Measurements from ENCODE around the gene EPRS1.

Gene EPRS1

DNA sequence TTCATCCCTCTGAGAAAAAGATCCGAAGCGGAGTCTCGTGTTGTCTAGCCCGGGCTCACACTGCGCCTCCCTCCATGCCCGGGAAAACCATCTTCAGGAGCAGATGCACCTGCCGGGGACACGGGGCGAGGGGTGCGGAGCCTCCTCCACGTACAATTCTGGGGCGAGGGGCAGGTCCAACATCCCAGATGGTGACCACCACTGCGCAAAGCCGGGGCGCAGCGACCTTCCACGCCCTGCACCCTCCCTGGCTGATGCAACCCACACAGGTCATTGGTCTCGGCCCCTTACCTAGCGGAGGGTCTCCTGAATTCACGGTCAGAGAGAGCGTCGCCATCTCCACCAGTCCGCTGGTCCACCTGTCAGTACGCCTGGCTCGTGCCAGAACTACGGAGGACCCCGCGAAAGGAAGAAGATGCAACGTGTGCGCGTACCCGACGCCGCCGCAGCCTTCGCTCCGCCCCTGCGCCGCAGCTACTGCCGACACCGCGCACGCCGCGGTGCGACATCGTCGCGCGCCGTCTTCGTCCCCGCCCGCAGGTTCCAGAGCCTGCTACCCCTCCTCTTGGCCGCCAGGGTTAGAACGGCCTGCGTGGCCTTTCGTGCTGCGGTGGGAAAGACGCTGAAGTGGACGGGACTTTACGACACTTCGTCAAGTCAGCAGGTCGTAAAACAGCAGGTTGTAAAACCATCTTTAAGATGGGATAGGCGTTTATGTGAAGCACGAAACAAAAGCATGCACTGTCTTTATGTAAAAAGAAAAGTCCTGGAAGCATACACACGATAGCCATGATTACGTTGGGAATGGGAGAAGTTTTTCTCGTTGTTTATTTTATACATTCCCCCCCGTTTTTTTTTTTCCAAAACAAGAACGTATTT is at the start of gene EPRS1:
EPRS1 (minus strand) TSS at position 454 of the 879 bp plus-strand sequence; CDS start at position 337, 117 bp downstream.
- peak within 1 kb of the TSS; percentile 93 for H2AFZ ChIP-seq
- peaks cover 3% of the 10 kb centered on the region for H3K79me2 ChIP-seq

DNA sequence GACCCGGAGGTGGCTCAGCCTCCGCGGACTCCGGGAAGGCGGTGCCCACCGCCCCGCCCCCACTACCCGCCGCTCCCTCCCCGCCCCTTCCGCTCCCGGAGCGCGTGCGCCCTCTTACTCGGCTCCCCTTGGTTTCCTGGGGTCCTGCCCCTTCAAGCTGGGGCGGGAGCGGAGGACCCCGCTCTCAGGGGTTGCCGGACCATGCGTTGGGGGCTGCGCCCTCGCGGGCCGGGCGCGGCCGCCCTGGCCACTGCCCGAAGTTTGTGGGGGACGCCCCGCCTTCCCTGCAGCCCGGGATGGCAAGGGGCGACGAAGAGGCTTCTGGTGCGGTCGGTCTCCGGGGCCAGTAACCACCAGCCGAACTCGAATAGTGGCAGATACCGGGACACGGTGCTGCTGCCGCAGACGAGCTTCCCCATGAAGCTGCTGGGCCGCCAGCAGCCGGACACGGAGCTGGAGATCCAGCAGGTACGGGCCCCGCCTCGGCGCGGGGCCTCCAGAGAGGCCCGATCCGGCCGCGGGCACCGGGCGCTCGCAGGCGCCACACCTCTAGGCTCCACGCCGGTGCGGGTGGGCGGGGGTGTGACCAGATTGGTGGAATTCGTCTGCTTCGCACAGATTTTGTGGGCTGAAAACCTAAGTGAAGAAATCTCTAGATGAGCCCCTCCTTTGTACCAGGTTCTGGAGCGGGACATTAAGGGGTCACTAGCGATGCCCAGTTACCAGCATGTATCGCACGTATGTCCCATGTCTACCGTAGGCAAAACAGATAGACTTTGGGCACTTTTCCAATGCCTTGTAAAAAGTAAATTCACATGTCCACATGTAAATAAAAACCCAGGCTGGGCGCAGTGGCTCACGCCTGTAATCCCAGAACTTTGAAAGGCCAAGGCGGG is 48.0 kb upstream of the EPRS1 start, which contains the start of gene IARS2:
IARS2 (plus strand) TSS at position 117 of the 896 bp plus-strand sequence; CDS start at position 202, 85 bp downstream.
- TF ChIP-seq, protein P1, sequence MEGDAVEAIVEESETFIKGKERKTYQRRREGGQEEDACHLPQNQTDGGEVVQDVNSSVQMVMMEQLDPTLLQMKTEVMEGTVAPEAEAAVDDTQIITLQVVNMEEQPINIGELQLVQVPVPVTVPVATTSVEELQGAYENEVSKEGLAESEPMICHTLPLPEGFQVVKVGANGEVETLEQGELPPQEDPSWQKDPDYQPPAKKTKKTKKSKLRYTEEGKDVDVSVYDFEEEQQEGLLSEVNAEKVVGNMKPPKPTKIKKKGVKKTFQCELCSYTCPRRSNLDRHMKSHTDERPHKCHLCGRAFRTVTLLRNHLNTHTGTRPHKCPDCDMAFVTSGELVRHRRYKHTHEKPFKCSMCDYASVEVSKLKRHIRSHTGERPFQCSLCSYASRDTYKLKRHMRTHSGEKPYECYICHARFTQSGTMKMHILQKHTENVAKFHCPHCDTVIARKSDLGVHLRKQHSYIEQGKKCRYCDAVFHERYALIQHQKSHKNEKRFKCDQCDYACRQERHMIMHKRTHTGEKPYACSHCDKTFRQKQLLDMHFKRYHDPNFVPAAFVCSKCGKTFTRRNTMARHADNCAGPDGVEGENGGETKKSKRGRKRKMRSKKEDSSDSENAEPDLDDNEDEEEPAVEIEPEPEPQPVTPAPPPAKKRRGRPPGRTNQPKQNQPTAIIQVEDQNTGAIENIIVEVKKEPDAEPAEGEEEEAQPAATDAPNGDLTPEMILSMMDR (IDR thresholded peaks at IDR 0.05): no peak
- Histone ChIP-seq H3K4me2 (ENCODE audit: low read length) (peak within 1 kb of the TSS; percentile 96), H3K9ac (peak within 1 kb of the TSS; percentile 46), H3K36me3 (ENCODE audit: control insufficient read depth, insufficient read depth, low read length) (no peaks in the 10 kb centered on the region), H3K4me1 (no peaks in the 10 kb centered on the region), H3K9me3 (ENCODE audit: control insufficient read depth, low read length) (no peaks in the 10 kb centered on the region), H3K79me2 (no peaks in the 10 kb centered on the region), H2AFZ (peak within 1 kb of the TSS; percentile 94), H3K4me3 (ENCODE audit: low read depth, low read length) (peak within 1 kb of the TSS; percentile 82), H3K27ac (peak within 1 kb of the TSS; percentile 75), H3K27me3 (ENCODE audit: control insufficient read depth, insufficient read depth, low read length) (no peaks in the 10 kb centered on the region)

More for the DNA sequence above, at the start of gene EPRS1:
- Histone ChIP-seq H3K4me3 (ENCODE audit: low read depth, low read length) (peak within 1 kb of the TSS; percentile 97), H3K9ac (peak within 1 kb of the TSS; percentile 3), H3K36me3 (ENCODE audit: control insufficient read depth, insufficient read depth, low read length) (no peaks in the 10 kb centered on the region), H3K4me2 (ENCODE audit: low read length) (peak within 1 kb of the TSS; percentile 88), H3K4me1 (peaks cover 2% of the 10 kb centered on the region), H3K27ac (peak within 1 kb of the TSS; percentile 76), H3K27me3 (ENCODE audit: control insufficient read depth, insufficient read depth, low read length) (no peaks in the 10 kb centered on the region), H3K9me3 (ENCODE audit: control insufficient read depth, low read length) (no peaks in the 10 kb centered on the region)
- TF ChIP-seq, protein P1 (IDR thresholded peaks at IDR 0.05): peak; percentile 57

DNA sequence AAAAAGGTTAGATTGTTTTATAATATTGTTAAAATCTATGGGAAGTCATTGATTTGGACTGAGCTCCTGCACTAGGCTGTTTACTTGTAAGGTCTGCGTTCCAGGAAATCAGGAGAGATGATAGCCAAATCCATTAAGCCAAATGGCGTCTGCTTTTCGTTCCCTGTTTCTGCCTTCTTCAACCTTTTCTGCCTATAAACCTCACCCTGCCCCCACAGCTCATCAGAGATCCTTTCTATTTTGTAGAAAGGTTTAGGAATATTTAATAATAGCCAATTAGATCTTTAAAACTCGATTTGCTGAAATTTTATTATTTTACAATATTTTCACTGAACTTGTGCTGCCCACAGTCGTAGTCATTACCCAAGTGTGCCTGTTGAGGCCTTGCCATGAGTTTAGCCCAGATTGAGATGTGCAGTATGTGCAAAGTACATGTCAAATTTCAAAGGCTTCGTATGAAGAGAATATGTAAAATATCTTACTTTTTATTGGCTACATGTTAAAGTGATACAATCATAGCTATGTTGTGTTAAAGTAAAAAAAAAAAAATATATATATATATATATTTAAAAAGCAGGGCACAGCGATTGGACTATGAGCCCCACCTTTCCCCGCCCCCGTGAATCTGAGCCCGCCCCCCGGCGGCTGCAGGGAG is 47.2 kb upstream of the EPRS1 start:
- Histone ChIP-seq H3K36me3 (ENCODE audit: control insufficient read depth, insufficient read depth, low read length) (no peaks in the 10 kb centered on the region), H3K4me1 (no peaks in the 10 kb centered on the region), H3K79me2 (no peaks in the 10 kb centered on the region), H2AFZ (peak overlapping the region; percentile 50), H3K27ac (no peak overlapping the region), H3K27me3 (ENCODE audit: control insufficient read depth, insufficient read depth, low read length) (no peaks in the 10 kb centered on the region), H3K4me2 (ENCODE audit: low read length) (peak overlapping the region; percentile 37), H3K9me3 (ENCODE audit: control insufficient read depth, low read length) (no peaks in the 10 kb centered on the region), H3K9ac (no peak overlapping the region), H3K4me3 (ENCODE audit: low read depth, low read length) (no peak overlapping the region)
- TF ChIP-seq, protein P1 (IDR thresholded peaks at IDR 0.05): no peak

DNA sequence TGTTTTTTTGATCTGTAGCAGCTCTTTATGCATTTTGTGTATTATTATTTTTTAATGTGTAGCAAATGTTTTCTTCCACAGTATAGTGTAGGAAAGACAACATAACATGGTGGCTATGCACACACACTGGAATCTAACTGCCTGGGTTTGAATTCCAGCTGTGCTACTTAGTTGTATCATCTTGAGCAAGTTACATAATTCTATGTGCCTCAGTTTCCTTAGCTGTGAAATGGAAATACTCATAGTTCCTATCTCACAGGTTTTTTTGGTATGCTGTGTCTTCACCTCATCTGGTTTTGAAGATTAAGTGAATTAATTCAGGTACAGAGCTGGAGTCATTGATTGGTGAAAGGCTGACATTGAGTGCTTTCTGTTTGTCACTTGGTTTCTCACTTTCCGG is 46.4 kb upstream of the EPRS1 start:
- Histone ChIP-seq H3K36me3 (ENCODE audit: control insufficient read depth, insufficient read depth, low read length) (no peaks in the 10 kb centered on the region), H3K9me3 (ENCODE audit: control insufficient read depth, low read length) (no peaks in the 10 kb centered on the region), H2AFZ (no peak overlapping the region), H3K4me3 (ENCODE audit: low read depth, low read length) (no peak overlapping the region), H3K9ac (no peak overlapping the region), H3K27me3 (ENCODE audit: control insufficient read depth, insufficient read depth, low read length) (no peaks in the 10 kb centered on the region), H3K4me1 (no peaks in the 10 kb centered on the region), H3K79me2 (no peaks in the 10 kb centered on the region), H3K4me2 (ENCODE audit: low read length) (no peak overlapping the region), H3K27ac (no peak overlapping the region)
- TF ChIP-seq, protein P1 (IDR thresholded peaks at IDR 0.05): no peak
